Left lung (tissue), 10 donors: ENCODE results near the gene SLBP. TPM values are rescaled to one million over a fixed set of nuclear protein-coding genes. Genes with fewer than 3 reads are reported as not detected.

Experiments used
- ATAC-seq: fragments of 200-7000 bp; cut with Tn5 transposase; one replicate; pipeline ENCODE4 v1.9.1; 2020; ENCODE audit warnings: moderate library complexity
- DNase-seq, 4 donors: peaks; one replicate each; pipeline ENCODE4 v3.0.0-alpha.2; 2013 to 2020
- H3K27ac ChIP-seq, 2 donors: fragments of 200-600 bp; sonication (generic) in 1 of 2; one replicate each; pipeline versions ENCODE4 v1.5.0 to v1.8.0; 2020 to 2021
- H3K27me3 ChIP-seq, 2 donors: fragments of 200-600 bp; sonication (generic) in 1 of 2; one replicate each; pipeline versions ENCODE4 v1.5.0 to v1.8.0; 2020 to 2021
- H3K36me3 ChIP-seq, 2 donors: fragments of 200-600 bp; sonication (generic) in 1 of 2; one replicate each; pipeline versions ENCODE4 v1.5.0 to v1.8.0; 2020 to 2021
- H3K4me1 ChIP-seq, 2 donors: fragments of 200-600 bp; one replicate each; pipeline ENCODE4 v1.8.0; 2021
- H3K4me3 ChIP-seq, 2 donors: fragments of 200-600 bp; sonication (generic) in 1 of 2; one replicate each; pipeline versions ENCODE4 v1.5.0 to v1.8.0; 2020 to 2021; ENCODE audit warnings: mild to moderate bottlenecking in 1 of 2
- H3K9me3 ChIP-seq, 2 donors: fragments of 200-600 bp; sonication (generic) in 1 of 2; one replicate each; pipeline versions ENCODE4 v1.5.0 to v1.8.0; 2020 to 2021
- CTCF ChIP-seq, 2 donors: fragments of 200-600 bp; sonication (generic) in 1 of 2; IDR thresholded peaks; one replicate each; pipeline versions ENCODE4 v1.5.0 to v1.8.0; 2021; ENCODE audit warnings: antibody characterized with exemption in 2 of 2
- intact Hi-C, 2 donors: fragments of 100-400 bp; cut with DNase I; formaldehyde crosslinking; loops; one replicate each; pipeline versions ENCODE4 v1.11.2 to v1.14.2; 2022
- polyA plus RNA-seq, 6 donors: library from polyadenylated mRNA; unstranded; fragments of 120-200 nt; gene quantifications; one replicate each; pipeline ENCODE4 v1.2.1, GENCODE V29; 2013; ENCODE audit not compliant: insufficient read length in 6 of 6
- total RNA-seq, 2 donors: library from RNA; stranded (reverse); fragmentation: NEBNext Ultra II Directional; extraction: Animal tissue kit (Norgen Biotek cat#: 25700); gene quantifications; one replicate each; pipeline ENCODE4 v1.2.1, GENCODE V29; 2021
- donor health status: DM: no; HTN: yes; CAD: no.
- donor health status: DM: no; HTN: no; CAD: no.

The SLBP gene
- total and polyA plus RNA-seq, 8 donors: 39.1 to 73.0 (median 60.0) TPM

DNA sequence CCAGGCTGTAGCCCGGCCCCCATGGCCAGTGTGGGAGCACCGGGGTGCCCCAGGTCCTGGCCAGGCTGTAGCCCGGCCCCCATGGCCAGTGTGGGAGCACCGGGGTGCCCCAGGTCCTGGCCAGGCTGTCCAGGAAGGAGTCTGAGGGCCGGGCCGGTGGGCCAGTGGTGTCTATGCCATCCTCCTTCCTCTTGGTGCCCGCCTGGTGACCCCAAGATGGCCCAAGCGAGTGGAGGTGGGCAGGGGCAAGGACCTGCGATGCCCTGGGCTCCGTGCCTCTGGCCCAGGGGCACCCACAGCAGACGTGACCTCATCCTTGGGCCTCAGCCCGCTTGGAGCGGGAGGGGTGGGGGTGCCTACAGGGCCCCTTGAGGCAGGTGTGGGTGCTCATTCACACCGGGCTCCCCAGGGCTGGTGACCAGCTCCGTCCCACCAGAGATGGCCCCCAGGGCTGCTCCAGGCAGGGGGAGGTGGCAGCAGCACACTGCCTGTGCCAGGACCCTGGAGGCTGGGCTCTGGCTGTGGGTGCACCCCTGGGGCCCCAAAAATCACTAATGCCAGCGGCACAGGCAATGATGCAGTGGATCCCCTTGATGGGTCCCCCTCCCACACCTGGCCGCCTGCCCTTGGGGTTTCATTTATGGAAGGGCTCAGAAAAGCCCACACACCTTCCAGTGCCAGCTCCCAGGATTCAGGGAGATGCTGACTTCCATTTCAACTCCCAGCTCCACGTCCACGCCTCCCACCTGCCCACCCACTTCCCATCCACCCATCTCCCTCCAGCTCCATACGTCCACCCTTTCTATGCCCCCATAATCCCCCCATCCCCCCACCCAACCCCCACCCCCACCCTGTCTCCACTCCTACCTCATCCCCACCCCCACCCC, 45.0 kb upstream of the SLBP start:
- TF ChIP-seq CTCF (IDR thresholded peaks at IDR 0.05): no peak
- H3K36me3 ChIP-seq: no peaks in the 10 kb centered on the region
- peaks cover 0 to 2% of the 10 kb centered on the region in 2 donors for H3K27me3 ChIP-seq
- DNase-seq (no peak), ATAC-seq (no peak)
- peaks cover 11 to 22% of the 10 kb centered on the region in 2 donors for H3K4me1 ChIP-seq
- intact Hi-C loops: no loop called here
- no peak overlapping the region for H3K4me3 ChIP-seq
- H3K9me3 ChIP-seq: no peaks in the 10 kb centered on the region
- H3K27ac ChIP-seq: no peak overlapping the region

DNA sequence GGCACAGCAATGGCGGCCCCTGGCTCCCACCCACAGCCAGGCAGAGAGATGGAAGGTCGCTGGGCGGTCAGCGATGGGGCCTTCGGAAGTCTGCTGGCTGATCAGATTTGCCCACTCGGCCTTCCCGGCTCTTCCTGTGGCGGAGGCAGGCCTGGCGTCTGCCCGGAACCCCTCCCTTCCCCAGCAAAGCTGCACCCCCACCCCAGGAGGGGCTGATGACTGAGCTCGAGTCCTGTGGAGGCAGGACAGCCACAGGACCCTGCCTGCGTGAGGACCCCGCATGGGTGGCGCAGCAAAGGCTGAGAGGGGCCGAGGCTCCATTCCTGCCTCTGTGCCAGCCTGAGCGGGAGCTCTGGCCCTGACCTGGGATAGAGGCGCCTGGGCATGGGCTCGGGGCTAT, 44.0 kb upstream of the SLBP start:
- no peak for TF ChIP-seq CTCF (IDR thresholded peaks at IDR 0.05)
- DNase-seq: no peak
- Histone ChIP-seq H3K9me3 (no peaks in the 10 kb centered on the region), H3K36me3 (no peaks in the 10 kb centered on the region), H3K27ac (no peak overlapping the region), H3K4me1 (peaks cover 13 to 27% of the 10 kb centered on the region in 2 donors), H3K4me3 (no peak overlapping the region), H3K27me3 (no peaks in the 10 kb centered on the region)
- intact Hi-C loops: no loop called here
- ATAC-seq: no peak

GRCh38 chr4:1755297-1755696, 43.2 kb upstream of the SLBP start:
- no peaks in the 10 kb centered on the region for H3K9me3 ChIP-seq
- no peaks in the 10 kb centered on the region for H3K36me3 ChIP-seq
- DNase-seq: no peak
- peaks cover 13 to 25% of the 10 kb centered on the region in 2 donors for H3K4me1 ChIP-seq
- no peak for TF ChIP-seq CTCF (IDR thresholded peaks at IDR 0.05)
- ATAC-seq: no peak
- no peaks in the 10 kb centered on the region for H3K27me3 ChIP-seq
- intact Hi-C loops: no loop called here
- H3K27ac ChIP-seq: no peak overlapping the region
- no peak overlapping the region for H3K4me3 ChIP-seq

- Histone ChIP-seq H3K27ac (no peak overlapping the region), H3K4me1 (peaks cover 13 to 23% of the 10 kb centered on the region in 2 donors), H3K27me3 (no peaks in the 10 kb centered on the region), H3K36me3 (no peaks in the 10 kb centered on the region), H3K4me3 (no peak overlapping the region), H3K9me3 (no peaks in the 10 kb centered on the region)
- intact Hi-C loops: no loop called here
- DNase-seq: no peak
- no peak for TF ChIP-seq CTCF (IDR thresholded peaks at IDR 0.05)
- ATAC-seq: no peak
These were observed 42.2 kb upstream of the SLBP start for GRCh38 chr4:1754336-1754735.

DNA sequence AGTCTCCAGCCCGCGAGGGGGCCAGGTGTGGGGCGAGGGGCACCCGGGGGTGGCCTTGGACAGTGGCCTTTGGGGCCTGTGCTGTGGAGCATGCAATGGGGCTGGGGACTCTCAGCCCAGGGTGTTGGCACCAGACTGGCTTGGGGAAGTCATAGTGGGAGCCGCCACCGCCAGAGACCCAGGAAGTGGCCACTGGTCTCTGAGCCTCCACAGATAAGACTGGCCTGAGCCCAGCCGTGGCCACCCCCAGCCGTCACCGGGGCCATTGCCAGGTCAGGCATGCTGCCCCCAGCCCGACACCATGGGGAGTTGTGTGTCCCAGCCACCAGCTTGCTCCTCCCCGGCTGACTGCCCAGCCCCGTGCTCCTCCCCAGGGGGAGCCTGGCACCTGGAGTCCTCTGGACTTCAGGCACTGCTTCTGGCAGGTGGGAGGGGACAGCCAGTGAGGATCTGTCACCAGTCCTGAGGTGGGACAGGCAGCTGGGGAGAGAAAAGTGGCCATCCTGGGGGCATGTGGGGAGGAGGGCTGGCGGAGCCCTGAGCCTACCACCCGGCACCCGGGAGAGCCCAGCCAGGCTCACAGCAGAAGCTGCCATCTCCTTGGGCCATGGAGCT, 41.7 kb upstream of the SLBP start:
- TF ChIP-seq CTCF (IDR thresholded peaks at IDR 0.05): no peak
- H3K9me3 ChIP-seq: no peaks in the 10 kb centered on the region
- DNase-seq (no peak), ATAC-seq (no peak)
- H3K27me3 ChIP-seq: no peaks in the 10 kb centered on the region
- no peak overlapping the region for H3K4me3 ChIP-seq
- peaks cover 13 to 23% of the 10 kb centered on the region in 2 donors for H3K4me1 ChIP-seq
- intact Hi-C loops: no loop called here
- H3K27ac ChIP-seq: no peak overlapping the region
- H3K36me3 ChIP-seq: no peaks in the 10 kb centered on the region
